SW 1271 (cell line): ENCODE measurements around the gene RPAP3.

Source experiments
- DNase-seq, 2 experiments: peaks; one replicate each; lab custom pipeline; 2025; lab: John Stamatoyannopoulos, UW

The RPAP3 gene

GRCh38 chr12:47721431-47721973 lies 15.7 kb upstream of the RPAP3 start:
- no peak for DNase-seq

- no peak for DNase-seq
Observed at GRCh38 chr12:47718531-47718930, 12.7 kb upstream of the RPAP3 start.

DNA sequence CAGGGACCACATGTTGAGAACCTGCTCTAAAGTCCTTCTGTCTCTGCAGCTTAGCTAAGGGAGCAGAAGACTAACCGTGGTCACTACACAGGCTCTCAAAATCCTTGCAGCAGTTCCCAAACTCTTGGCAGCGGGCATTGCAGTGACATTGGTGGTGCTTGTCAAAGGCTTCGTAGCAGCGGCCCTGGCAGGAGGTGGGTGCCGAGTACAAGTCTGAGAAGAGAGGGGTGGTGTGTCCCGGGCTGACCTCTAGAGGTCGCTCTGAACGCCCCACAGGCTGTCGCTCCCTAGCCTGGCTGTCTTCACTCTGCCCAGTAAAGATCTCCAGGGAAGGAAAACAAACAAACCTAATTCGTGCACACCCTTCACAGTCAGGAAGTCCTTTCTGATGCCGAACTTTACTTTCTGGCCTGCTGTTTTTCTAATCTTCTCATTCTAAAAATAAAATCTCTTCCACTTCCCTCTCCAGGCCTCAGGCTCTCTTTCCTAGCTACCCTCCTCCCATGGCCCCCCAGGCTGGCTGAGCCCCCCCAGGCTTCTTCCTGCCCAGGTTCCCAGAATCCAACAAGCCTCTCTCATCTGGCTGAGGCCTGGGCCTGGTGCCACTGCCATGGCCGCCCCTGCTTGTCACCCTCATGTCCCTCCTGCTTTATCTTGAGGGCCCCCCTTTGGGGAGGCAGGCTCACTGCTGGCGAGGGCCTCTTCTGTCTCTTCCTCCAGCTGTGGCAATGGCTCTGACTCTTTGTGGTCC lies 11.8 kb upstream of the RPAP3 start:
- DNase-seq: peak in 1 of 2 experiments; percentile 59

- DNase-seq: no peak
Observed at GRCh38 chr12:47717046-47717442, 11.2 kb upstream of the RPAP3 start.

- no peak for DNase-seq
Observed at GRCh38 chr12:47715877-47716548, 10.2 kb upstream of the RPAP3 start.

DNA sequence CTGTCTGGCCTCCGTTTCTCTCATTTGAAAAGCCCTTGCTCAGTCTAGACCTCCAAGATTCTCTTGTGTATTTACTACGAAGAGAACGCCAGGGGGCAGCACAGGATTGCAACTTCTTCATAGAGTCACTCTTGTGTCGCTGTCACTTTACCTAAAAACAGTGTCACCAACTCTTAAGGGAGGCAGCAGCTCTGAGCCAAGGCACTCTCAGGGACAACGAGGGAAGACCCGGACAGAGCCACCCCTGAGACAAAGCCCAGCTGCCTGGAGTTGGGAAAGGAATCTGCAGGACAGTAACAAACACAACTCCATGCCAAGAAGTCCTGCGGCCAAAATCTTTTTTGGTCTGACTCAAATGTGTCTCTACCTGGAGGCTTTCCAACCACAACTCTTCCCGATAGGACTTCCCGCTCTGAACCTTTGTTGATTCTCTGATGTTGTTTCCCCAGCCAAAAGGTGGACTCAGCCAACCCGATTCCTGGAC lies 9.6 kb upstream of the RPAP3 start:
- DNase-seq: peak; percentile 25 to 65

- DNase-seq: no peak
Observed at GRCh38 chr12:47714826-47715386, 9.1 kb upstream of the RPAP3 start.

DNA sequence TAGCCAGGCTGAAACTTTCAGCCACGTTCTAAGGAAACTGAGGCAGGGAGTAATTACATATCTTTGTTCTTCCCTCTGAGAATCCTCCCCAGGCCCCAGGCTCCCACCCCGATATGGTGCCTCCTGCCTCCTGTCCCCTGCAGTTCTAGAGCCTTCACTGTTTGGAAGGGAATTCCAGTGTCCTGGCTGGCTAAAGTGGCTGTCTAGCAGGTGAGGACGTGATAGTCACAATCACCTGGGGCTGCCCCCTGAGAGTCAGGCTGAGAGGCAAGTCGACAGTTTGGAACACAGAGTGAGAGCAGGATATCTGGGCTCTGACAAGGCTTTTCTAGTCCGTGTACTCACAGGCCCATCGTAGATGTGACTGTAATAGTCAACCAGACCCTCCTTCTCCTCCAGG lies 6.3 kb upstream of the RPAP3 start:
- DNase-seq: no peak

GRCh38 chr12:47711448-47711847 lies 5.6 kb upstream of the RPAP3 start:
- no peak for DNase-seq

GRCh38 chr12:47710278-47710677 lies 4.4 kb upstream of the RPAP3 start:
- no peak for DNase-seq

- DNase-seq: no peak
Observed at GRCh38 chr12:47709671-47710070, 3.8 kb upstream of the RPAP3 start.

DNA sequence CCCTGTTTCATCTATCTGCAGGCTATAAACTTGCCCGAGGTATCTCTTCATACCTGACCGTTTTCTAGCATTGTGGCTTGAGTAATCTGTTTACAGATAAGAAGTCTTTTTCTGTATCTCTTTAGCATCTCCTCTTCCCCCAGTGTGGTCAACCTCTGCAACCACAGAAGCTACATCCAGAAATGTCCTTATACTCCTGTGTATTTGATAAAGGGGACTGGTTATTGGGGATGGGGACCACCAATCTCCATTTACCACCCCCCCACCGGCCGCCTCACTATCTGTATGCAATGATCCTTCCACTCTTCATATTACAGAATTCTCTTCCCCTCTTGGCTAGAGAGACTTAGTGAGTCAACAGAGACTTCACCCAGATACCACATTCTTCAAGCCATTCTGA lies 3.4 kb upstream of the RPAP3 start:
- no peak for DNase-seq

GRCh38 chr12:47707905-47708543 lies 2.2 kb upstream of the RPAP3 start:
- DNase-seq: no peak

- no peak for DNase-seq
Observed at GRCh38 chr12:47707355-47707754, 1.5 kb upstream of the RPAP3 start.

- no peak for DNase-seq
Observed at GRCh38 chr12:47705229-47705565, 633 bp downstream of the RPAP3 start.

DNA sequence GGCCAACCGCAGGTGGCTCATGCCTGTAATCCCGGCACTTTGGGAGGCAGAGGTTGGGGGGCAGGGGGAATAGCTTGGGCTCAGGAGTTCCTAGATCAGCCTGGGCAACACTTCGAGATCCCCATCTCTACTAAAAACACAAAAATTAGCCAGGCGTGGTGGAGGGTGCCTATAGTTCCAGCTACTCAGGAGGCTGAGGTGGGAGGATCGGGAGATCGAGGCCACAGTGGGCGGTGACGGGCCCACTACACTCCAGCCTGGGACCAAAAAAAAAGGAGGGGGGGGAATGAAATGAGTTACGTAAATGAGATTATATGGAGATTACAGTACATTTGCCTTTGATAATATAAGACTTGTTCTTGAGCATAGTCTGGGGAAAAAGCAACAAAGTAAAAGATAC lies 1.1 kb downstream of the RPAP3 start:
- no peak for DNase-seq

GRCh38 chr12:47700263-47700662 lies 5.6 kb downstream of the RPAP3 start:
- no peak for DNase-seq

DNA sequence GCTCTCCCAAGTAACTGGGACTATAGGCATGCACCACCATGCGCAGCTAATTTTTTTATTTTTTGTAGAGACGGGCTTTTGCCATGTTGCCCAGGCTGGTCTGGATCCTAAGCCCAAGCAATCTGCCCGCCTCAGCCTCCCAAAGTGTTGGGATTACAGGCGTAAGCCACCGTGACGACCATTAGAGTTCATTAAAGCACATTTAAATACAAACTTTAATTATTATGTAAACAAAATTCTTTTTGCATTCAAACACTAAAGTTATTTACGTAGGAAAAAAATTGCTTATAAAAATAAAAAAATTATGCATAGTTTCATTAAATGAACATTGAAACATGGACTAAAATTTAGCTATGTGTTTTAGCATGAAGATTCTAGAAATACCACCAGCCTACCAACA lies 7.2 kb downstream of the RPAP3 start:
- DNase-seq: no peak

DNA sequence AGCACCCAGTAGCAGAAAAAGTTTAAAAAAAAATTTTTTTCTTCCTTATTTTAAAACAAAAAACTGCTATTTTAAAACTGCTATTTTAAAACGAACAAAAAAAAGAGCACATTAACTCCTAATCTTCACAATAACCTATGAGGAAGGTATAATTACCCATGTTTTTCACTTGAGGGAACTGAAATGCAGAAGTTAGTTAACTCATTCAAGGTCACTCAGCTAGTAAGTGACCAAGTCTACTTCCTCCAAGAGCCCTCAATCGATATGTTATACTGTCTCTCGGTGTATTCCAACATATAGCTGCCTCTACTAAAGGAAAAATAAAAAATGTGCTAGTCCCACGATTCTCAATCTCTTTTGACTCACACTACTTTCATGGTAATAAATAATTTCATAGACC lies 7.8 kb downstream of the RPAP3 start:
- DNase-seq: no peak

- no peak for DNase-seq
Observed at GRCh38 chr12:47689215-47689614, 16.6 kb downstream of the RPAP3 start.

DNA sequence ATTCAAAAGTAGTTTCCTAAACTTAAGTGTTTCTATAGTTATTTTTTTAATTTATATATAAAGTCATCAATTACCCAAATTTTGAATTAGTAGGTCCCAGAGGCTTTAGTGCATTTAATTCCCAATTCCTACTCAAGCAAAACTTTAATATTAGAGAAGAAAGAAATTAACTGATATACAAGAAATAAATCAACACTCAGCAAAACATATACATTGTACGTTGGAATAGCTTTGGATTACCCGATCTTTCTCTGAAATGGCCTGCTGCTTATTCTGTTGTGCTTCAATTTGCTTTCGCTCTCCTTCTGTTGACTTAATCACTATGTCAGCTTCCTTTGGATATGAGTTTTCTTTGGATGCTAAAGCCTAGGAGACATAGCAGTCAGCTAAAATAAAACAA lies 18.2 kb downstream of the RPAP3 start:
- DNase-seq: no peak

DNA sequence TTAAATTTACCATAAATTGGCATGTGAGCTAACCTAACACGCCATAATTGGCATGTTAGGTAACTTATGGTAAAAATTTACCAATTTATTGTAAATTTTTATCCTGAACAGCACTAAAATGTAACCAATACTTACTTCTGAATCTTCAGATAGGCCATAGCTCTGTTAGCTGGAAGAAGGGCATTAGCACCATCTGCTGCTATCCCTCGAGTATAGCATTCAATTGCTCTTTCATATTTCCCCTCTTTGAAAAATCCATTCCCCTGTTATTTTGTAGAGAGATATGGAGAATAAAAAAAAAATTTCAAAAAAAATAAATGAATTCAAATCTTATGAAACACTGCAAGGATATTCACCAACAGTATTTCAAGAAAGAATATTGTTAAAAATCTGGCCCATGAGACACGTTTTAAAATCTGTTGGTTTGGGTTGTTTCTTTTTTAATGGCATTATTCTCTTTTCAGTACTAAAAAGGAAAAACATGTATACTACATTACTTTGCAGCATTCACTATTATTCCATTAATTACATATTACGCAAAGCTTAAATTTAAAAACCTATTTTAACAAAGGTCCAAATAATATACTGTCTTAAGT lies 19.1 kb downstream of the RPAP3 start:
- DNase-seq: peak in 1 of 2 experiments; percentile 61
